ENCODE data around the gene ADGRV1.

DNA sequence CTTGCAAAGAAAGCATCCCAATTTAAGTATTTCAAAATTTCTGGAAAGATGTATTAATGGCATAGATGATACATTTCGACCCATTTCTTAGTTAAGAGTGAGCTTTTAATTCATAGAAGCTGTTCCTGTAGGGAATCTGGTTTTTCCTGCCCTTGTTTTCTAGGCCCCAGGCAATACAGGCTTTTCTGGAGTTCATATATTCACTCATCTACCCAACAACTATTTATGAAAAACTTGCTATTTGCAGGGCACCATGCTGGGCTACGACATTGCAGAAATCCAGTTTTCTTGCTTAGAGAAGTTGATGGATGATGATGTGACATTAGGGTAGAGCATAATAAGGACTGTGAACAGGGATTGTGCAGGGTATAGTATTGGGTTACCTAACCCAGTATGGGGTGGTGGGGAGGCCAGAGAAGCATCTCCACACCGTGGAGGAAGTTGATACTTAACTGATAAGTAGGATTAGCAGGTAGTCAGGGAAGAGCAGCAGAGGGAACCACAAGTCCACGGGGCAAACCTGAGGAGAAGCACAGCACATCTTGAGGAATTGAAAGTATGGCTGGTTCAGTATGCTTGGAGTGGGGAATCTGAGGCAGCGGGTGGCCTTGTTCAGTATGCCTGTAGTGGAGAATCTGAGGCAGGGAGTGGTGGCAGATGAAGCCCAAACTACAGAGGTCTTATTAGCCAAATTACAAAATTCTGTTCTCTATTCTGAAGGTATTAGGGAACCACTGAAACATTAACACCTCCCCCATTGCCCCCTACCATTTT, 577.1 kb downstream of the ADGRV1 start:
- no peak for TF ChIP-seq POLR2A (IDR thresholded peaks at IDR 0.05)
- TF ChIP-seq, protein P1, sequence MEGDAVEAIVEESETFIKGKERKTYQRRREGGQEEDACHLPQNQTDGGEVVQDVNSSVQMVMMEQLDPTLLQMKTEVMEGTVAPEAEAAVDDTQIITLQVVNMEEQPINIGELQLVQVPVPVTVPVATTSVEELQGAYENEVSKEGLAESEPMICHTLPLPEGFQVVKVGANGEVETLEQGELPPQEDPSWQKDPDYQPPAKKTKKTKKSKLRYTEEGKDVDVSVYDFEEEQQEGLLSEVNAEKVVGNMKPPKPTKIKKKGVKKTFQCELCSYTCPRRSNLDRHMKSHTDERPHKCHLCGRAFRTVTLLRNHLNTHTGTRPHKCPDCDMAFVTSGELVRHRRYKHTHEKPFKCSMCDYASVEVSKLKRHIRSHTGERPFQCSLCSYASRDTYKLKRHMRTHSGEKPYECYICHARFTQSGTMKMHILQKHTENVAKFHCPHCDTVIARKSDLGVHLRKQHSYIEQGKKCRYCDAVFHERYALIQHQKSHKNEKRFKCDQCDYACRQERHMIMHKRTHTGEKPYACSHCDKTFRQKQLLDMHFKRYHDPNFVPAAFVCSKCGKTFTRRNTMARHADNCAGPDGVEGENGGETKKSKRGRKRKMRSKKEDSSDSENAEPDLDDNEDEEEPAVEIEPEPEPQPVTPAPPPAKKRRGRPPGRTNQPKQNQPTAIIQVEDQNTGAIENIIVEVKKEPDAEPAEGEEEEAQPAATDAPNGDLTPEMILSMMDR (IDR thresholded peaks at IDR 0.05), result no peak
